ENCODE results near the gene NIP7. TPM values are rescaled to one million over a fixed set of nuclear protein-coding genes. Genes with fewer than 3 reads are reported as not detected.

The NIP7 gene
- total and polyA plus RNA-seq, 2 of the 8 experiments (the other 6 are each of a cell fraction or from before 2014, with no cell fraction given): 14.5 to 52.2 TPM

- DNase-seq (ENCODE audit: low read depth in 1 of 2, low spot score in 2 of 2): no peak
- Histone ChIP-seq H3K4me3 (ENCODE audit: extremely low read depth in 1 of 4, insufficient read depth in 2 of 4, low read depth in 3 of 4, low read length in 4 of 4) (no peak overlapping the region), H2AK5ac (ENCODE audit: low read depth, low read length) (no peak overlapping the region), H2BK20ac (ENCODE audit: low read length) (no peak overlapping the region), H3K18ac (ENCODE audit: extremely low read depth, low read length) (no peak overlapping the region), H4K91ac (replicated peaks; ENCODE audit: insufficient read length, low read length) (no peak overlapping the region), H3K27me3 (replicated peaks in 1 of 4; ENCODE audit: control insufficient read depth in 3 of 4, extremely low read depth in 1 of 4, insufficient read depth in 3 of 4, low read length in 3 of 4) (no peaks in the 10 kb centered on the region), H3K23ac (ENCODE audit: insufficient read length) (no peak overlapping the region), H2BK15ac (ENCODE audit: low read length) (no peak overlapping the region), H3K14ac (ENCODE audit: insufficient read length) (no peak overlapping the region), H3K56ac (replicated peaks; ENCODE audit: insufficient read length, low read depth, low read length) (no peak overlapping the region), H4K20me1 (replicated peaks in 1 of 2; ENCODE audit: control insufficient read depth in 1 of 2, insufficient read depth in 2 of 2, low read length in 2 of 2) (peaks cover 0 to 4% of the 10 kb centered on the region in 2 experiments), H3K4me1 (replicated peaks in 1 of 4; ENCODE audit: control insufficient read depth in 3 of 4, insufficient read depth in 4 of 4, low read length in 3 of 4) (no peaks in the 10 kb centered on the region), H3K4ac (replicated peaks; ENCODE audit: insufficient read length, low read depth, low read length) (no peak overlapping the region), H3K36me3 (ENCODE audit: control insufficient read depth in 2 of 4, insufficient read depth in 4 of 4, low read length in 3 of 4) (peaks cover 13 to 58% (median 39%) of the 10 kb centered on the region in 4 experiments), H2BK120ac (replicated peaks; ENCODE audit: low read depth, low read length) (no peak overlapping the region), H3K9ac (replicated peaks in 1 of 4; ENCODE audit: extremely low read depth in 1 of 4, low read depth in 3 of 4, low read length in 3 of 4) (no peak overlapping the region), H3K9me3 (ENCODE audit: insufficient read depth in 2 of 2, low read depth in 1 of 2, low read length in 1 of 2) (no peaks in the 10 kb centered on the region), H2AFZ (ENCODE audit: low read length) (no peak overlapping the region), H3K79me1 (ENCODE audit: low read depth, low read length) (no peaks in the 10 kb centered on the region), H3K23me2 (ENCODE audit: low read depth, low read length) (no peaks in the 10 kb centered on the region), H3K27ac (ENCODE audit: low read depth, low read length) (no peak overlapping the region), H4K5ac (ENCODE audit: insufficient read length, low read depth, low read length) (no peak overlapping the region), H2BK12ac (ENCODE audit: low read depth, low read length) (no peak overlapping the region), H2BK5ac (ENCODE audit: low read depth, low read length) (no peak overlapping the region), H3K4me2 (ENCODE audit: insufficient read depth in 1 of 2, low read depth in 2 of 2, low read length in 2 of 2) (no peak overlapping the region), H3K79me2 (ENCODE audit: control insufficient read depth in 1 of 2, insufficient read depth in 2 of 2, low read length in 2 of 2) (no peaks in the 10 kb centered on the region), H4K8ac (ENCODE audit: extremely low read depth, insufficient read depth, low read length) (no peak overlapping the region)
- ChIA-PET POLR2A (ENCODE audit: partially characterized antibody) (interaction anchor here (1.2 to 1.4 kb wide), 3 partner anchors 13 to 38 kb away, joined by 3 read pairs; no protein-coding TSS in a partner anchor), CTCF (ENCODE audit: partially characterized antibody) (interaction anchor here (0.9 kb wide), 1 partner anchor 26 kb away, joined by 3 read pairs; no protein-coding TSS in a partner anchor)
- FAIRE-seq: no peak
- WGBS, 2 experiments (ENCODE audit: extremely low coverage in 1 of 2, insufficient coverage in 1 of 2, insufficient read length in 1 of 2, insufficient replicate concordance in 2 of 2, low coverage in 1 of 2, low lambda C conversion rate in 2 of 2, missing lambda C conversion rate in 1 of 2): 90% methylated on average over 7 of the region's 7 CpGs; no CpG with 5 or more reads in 1 of the 2 experiments
- no peak for TF ChIP-seq GABPA (IDR thresholded peaks at IDR 0.05; ENCODE audit: borderline replicate concordance, insufficient read depth, low read length)
- no peak for TF ChIP-seq POLR2A (IDR thresholded peaks at IDR 0.05; ENCODE audit: control extremely low read depth in 1 of 2, low read depth in 2 of 2, low read length in 2 of 2)
- no peak for TF ChIP-seq GTF2F1 (IDR thresholded peaks at IDR 0.05; ENCODE audit: borderline replicate concordance, low read depth, low read length)
- TF ChIP-seq HDAC2 (IDR thresholded peaks at IDR 0.05; ENCODE audit: borderline replicate concordance in 1 of 2, low read depth in 2 of 2, low read length in 2 of 2): no peak
- no peak for TF ChIP-seq TAF1 (IDR thresholded peaks at IDR 0.05; ENCODE audit: low read depth, low read length)
- no peak for TF ChIP-seq CEBPB (IDR thresholded peaks at IDR 0.05; ENCODE audit: low read depth, low read length)
- no peak for TF ChIP-seq CTBP2 (IDR thresholded peaks at IDR 0.05; ENCODE audit: borderline replicate concordance, insufficient read depth, insufficient read length, low read length)
- TF ChIP-seq POLR2AphosphoS5 (IDR thresholded peaks at IDR 0.05; ENCODE audit: low read depth, low read length): no peak
- no peak for TF ChIP-seq TCF12 (IDR thresholded peaks at IDR 0.05; ENCODE audit: low read depth, low read length)
- no peak for TF ChIP-seq SIX5 (IDR thresholded peaks at IDR 0.05; ENCODE audit: low read depth, low read length)
- TF ChIP-seq ATF3 (IDR thresholded peaks at IDR 0.05; ENCODE audit: insufficient read depth, low read depth, low read length): no peak
- TF ChIP-seq MAX (IDR thresholded peaks at IDR 0.05): no peak
- no peak for TF ChIP-seq TEAD4 (IDR thresholded peaks at IDR 0.05; ENCODE audit: low read depth, low read length)
- no peak for TF ChIP-seq ZNF274 (IDR thresholded peaks at IDR 0.05; ENCODE audit: borderline replicate concordance, extremely low read depth, low read length)
- no peak for TF ChIP-seq CHD1 (IDR thresholded peaks at IDR 0.05; ENCODE audit: low read depth, low read length)
Observed at GRCh38 chr16:69366431-69366830, 26.9 kb downstream of the NIP7 start.
